ENCODE results near the gene RCAN1.

RCAN1 gene

DNA sequence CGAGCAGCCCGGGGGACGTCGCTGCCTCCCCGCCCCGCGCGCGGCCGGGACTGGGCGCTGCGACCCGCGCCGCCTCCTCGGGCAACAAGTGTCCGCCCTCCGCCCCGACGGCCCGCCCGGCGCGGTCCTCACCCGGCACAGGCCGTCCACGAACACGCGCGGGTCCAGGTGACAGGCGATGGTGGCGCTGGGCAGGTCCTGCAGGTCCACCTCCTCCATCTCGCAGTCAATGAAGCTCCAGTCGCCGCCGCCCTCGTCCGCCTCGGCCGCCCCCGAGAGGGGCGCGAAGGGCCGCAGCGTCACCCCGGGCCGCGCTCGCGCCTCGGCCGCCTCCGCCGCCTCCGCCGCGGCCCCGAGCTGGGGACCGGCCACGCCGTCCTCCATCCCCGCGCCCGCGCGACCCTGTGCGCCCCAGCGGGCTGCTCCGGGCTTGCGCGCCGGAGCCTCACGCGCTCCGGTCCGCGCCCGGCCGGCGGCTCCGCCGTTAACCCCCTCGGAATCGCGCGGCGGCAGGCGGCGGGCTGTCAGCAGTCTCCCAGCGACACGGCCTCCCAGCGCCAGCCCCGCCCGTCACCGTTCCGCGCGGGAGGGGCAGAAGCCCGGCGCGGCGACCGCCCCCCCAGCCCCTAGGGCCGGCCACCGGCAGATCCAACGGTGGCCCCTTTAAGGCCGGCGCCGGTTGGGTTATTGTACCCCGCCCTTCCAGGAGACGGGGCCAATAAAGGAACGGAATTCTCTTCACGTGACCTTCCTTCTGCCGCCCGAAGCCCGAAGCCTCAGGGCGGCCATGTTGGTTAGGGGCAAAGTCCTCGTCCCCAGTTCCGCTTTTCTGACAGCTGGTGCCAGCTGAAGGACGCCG, at the start of gene RCAN1:
TSS of gene RCAN1 (minus strand) at position 486 of the 859 bp plus-strand sequence. CDS start at position 384, 102 bp downstream.
- DNase-seq: peak; percentile 91 to 92

DNA sequence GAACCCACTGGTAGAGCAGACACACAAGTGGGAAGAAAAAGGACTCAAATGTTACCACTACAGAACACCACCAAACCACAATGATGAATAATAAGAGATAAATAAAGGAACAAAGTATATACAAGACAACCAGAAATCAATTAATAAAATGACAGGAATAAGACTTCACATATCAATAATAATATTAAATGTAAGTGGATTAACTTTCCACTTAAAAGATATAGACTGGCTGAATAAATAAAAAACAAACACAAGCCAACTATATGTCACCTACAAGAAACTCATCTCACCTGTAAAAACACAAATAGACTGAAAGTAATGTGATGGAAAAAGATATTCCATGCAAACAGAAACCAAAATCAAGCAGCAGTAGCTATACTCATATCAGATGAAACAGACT, 46.9 kb upstream of the RCAN1 start:
- DNase-seq: no peak

DNA sequence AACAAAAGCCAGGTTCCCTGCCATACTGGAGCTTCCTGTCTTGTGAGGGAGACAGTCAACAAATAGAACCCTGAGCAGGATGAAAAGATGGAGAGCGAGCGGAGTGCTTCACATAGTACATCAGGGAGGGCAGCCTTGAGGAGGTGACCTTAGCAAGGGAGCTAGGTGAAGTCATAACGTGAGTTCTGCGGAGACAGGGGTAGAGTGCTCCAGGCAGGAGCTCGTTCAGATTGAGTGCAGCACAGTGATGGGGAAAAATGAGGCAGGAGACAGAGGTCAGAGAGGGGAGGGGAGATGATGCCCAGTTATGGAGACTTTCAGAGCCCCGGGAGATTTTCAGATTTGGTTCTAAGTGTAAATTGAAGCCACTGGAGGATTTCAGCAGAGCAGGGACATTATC, 38.6 kb upstream of the RCAN1 start:
- no peak for DNase-seq

DNA sequence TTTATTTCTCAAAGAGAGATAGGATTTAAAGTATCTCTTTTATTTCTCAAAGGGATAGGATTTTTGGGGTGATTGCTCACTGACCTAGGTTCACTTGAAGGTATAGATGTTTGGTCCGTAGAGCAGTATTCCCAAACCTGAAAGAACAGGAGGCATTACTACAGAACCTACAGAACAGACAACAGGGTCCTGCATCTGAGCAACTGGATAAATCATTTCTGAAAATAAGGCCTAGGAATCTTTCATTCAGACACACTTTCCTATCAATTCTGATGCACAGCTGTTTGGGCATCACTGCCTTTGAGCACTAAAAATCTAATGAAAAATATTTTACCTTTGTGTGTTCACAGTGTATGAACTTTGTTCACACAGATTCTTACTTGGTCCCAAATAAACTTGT, 36.7 kb upstream of the RCAN1 start:
- no peak for DNase-seq

DNA sequence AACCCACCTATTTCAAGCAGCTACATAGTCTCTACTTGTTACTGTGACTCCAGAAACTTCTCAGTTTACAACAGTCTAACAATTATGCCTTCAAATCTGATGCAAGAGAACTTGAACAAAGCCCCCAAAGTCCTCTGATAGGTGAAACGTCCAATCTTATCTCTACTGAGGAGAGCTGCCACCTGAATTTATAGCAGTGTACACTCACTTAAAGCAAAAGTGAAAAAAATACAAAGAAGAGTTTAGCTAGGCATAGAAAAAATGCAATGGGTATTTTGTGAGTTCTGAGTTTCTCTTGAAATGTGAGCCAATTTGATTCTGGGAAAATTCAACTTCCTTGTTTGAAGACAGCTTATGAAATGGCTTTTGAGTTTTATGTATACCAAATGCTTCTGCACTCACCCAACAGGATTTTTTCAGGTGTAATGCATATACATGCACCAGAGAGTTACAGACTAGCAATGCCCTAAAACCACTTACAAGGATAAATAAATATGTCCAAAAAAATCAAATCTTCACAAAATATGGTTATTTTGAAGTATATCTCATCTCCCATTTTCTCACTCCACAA, 36.0 kb upstream of the RCAN1 start:
- no peak for DNase-seq

DNA sequence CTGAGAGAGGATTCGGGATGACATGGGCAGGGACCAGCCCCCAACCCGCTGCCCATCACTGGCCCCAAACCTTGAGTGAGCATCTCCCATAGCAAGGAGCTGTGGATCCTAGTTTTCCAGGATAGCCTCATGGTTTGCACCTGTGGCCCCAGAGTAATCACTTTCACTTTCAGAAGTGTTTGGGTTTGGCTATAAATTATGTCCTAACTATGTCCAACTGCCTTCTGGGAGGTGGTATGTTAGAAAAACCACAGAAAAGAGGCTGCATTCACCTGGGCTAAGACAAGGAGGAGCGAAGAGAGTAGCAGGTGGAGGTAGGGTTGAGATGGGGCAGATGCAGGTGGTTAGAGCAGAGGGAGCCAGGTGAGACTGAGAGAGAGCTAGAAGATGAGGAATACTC, 34.5 kb upstream of the RCAN1 start:
- no peak for DNase-seq

DNA sequence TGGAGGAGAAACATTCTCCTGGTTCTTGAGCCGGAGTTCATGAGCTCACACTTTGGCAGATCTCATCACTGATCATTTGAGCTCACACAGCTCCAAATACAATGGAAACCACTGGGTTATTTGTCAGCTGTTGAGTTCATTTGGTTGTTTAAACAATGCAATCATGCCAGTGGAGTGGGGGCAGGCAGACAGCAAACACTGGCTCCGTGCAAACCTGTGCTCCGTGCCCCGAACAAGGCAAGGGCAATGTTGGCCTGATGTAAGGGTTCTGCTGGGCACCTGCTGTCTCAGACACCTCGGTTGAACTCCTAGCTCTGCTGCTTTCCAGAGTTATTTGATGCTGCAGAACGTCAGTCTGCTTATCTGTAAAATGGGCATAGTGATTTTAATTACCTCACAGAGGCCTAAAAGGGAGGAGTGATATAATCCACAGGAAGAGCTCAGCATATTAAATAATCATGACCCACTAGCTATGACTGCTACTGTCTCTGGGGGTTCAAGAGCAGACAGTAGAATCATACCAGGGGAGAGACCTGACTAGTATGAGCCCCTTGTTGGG, 33.9 kb upstream of the RCAN1 start:
- no peak for DNase-seq

DNA sequence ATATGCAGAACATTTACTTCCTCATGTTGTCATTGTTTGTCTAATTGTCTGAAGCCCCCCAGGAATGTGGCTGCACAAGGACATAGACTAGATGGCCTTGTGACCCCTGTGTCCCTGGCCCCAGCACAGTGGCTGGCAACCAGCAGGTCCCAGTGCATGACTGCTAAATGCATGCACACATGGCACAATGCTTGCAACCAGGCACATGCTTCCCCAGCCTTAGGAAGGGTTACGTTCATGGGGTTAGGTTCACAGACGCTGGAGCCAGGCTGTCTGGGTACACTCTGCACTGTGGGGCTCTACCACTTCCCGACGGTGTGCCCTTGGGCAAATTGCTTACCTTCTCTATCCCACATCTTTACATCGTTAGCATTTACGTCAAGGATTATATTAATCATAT, 32.6 kb upstream of the RCAN1 start:
- DNase-seq: no peak

DNA sequence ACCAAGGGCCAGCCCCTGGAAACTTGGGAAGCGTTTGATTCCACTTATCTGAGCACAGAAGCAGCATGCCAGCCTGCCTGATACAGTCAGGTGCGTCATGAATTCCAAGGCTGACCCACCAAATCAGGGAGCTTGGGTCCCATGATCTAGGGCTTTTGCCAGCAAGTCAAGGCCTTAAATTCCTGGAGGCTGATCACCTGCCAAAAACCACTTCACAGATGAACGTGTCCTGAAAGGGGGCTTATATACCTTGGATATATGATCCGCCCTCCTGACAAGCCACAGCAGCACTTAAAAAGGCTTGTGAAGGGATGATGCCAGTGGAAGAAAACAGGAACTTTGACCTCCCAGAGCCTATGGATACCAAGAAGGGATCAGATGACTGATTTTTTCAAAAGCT, 29.9 kb upstream of the RCAN1 start:
- DNase-seq: no peak

DNA sequence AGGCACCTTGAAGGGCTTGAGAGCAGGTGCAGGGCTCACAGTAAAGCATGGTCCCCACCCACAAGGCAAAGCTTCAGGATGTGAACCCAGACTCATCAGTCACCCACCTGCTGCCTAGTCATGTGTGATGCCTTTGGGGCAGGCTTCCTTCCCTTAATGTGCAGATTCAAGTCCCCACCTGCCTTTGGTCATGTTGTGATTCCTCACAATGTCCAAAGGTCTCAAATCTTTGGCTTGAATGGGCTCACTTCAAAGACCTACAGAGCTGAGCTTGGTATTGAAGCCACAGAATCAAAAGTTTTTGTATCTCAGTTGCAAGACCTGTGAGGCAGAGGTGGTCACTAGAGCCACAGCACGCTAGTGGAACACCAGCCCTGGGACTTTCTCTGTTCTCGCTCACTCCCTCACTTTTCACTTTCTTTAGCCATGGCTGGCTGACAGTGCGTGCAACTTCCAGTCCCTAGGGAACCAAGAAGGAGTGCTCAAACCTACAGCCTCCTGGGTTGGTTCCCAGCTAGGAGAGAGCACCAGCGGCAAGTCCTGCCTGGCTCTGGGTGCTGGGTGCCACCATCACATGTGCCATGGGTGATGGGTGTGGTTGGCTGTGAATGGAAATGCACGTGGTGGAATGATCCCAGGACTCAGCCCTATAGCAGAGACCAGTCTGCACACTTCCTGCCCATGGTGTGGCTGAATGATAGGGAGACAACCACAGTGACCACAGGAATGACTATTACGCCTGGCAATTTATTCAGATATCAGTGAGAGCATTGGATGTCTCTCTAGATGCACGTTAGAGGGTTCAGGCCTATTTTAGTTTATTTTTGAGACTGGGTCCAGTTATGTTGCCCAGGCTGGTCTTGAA, 27.5 kb upstream of the RCAN1 start:
- DNase-seq: no peak

DNA sequence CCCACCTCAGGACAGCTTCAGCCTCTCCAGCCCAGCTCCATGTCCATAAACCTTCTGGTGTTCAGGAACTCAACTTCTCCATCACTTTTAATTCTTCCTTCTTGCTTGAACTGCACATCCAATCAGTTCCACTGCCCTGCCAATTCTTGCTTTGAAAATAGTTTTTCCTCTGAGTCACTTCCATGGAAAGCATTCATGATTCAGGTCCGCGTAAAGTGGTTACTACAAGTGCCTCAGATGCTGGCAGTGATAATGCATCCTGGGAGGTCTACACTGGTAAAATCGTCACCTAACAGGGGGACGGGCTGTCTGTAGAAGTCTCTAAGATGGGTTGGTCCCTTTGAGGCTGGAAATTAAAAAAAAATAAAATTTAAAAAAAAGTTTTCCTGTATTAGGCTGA, 25.9 kb upstream of the RCAN1 start:
- no peak for DNase-seq

DNA sequence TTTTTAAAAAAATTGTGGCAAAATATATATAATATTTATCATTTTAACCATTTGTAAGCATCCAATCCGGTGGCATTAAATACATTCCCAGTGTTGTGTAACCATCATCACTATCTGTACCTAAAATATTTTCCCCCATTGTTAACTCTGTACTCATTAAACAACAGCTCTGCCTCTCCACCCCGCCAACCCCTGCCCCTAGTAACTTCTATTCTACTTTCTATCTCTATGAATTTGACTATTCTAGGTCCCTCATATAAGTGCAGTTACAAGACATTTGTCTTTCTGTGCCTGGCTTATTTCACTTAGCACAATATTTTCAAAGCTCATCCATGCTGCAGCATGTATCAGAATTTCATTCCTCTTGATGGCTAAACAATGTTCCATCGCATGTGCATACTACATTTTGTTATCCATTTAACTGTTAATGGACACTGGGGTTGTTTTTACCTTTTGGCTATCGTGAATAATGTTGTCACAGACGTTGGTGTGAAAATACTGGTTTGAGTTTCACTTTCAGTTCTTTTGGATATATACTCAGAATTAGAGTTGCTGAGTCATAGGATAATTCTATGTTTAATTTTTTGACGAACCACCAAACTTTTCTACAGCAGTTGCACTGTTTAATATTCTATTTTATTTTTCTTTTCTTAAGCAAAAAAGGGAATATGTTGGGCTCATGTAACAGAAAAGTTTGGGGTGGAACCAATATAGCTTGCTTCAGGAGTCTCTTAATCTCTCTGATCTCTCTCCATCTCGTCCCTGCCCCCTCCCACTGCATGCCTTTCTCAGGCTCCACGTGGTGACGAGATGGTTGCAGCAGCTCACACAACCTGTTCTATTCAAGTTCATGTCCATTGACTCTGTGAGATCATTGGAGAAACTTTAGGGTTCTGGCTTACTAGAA, 25.2 kb upstream of the RCAN1 start:
- DNase-seq: peak in 1 of 2 donors; percentile 27

DNA sequence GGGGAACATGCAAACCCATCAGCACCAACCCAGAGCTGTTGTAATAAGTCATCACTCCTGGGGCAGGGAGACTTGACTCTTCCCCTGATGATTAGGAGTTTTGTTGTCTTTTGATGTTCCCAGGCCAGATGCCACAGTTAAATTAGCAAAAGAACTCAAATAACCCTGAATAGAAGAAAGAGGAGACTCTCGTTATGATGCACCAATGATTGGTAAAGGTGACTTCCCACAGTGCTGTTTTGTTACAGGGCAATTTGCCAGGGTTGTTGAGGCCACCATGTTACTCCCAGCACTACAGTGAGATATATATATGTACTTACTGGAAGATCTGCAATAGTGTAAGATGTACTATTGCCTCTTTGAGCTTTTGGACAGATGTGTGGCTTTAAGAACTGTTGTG, 24.3 kb upstream of the RCAN1 start:
- no peak for DNase-seq

DNA sequence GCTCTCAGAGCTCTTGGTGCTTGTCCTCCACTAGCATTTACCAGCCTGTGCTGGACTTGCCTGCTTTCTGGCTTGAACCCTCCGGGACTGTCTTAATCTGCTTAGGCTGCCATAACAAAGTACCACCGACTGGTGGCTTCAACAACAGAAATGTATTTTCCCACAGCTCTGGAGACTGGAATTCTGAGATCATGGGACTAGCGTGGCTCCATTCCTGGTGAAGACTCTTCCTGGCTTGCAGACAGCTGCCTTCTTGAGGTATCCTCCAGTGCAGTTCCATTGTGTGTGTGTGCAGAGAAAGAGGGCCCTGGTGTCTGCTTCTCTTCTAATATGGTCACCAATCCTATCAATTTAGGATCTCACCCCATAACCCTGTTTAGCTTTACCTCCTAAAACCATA, 22.0 kb upstream of the RCAN1 start:
- no peak for DNase-seq

DNA sequence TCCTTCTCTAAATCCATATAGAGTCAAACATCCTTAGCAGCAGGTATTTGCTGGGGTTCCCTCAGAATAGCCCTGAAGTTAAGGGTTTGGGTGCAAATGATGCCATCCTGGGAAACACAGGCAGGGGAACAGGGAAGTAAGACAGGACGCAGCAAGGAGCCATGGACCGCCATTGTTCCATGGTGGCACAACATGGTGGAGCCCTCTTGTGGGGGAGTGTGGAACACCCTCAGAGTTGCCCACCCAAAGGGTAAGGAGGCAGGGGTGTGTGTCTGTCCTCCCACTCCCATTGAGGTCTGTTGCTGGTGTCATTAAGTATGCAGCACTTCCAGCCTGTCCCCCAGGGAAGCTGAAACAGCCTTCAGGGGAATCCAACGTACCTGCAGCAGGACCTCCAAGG, 20.4 kb upstream of the RCAN1 start:
- DNase-seq: no peak

DNA sequence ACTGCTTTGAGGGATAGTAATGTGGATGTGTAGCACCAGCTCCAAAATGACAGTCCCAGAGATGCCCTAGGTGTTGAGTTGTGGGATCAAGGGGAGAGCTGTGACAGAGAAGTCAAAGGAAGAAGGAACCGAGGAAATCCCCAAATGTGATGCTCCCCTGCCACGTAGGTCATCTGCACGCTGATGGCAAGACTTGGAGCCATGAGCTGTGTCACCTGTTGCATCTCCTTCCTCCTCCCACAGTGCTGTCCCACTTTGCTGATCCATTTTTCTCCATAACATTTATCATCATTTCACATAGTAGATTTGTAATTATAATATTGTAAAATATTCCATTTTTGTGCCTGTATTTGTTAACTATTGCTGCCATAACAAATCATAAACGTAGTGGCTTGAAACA, 17.6 kb upstream of the RCAN1 start:
- DNase-seq: no peak

DNA sequence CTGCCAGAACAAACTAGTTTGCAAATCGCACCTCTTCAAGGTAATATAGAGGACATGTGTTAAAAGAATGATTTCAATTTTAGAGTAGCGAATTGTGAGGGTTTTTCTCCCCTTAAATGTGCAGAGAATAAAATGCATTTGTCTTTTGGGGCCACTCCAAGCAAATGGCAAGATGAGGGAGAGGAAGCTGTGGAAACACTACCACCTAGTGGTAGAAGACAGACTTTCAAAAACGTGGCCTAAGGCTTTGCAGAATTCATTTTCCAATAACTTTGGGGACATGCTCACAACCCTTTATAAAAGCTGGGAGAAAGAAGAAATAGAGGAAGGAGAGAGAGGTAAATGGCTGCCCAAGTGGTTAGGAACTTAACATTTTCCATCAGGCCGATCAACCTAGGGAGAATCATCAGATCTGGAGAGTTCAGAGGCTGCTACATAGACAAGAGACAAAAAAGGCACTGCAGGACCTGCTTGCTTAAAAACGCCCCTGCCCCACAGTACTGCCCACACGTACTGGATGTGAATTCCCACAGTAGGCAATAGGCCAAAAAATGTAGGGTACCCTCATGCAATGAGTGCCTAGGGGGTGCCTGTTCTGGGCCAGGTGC, 15.7 kb upstream of the RCAN1 start:
- DNase-seq: peak in 1 of 2 donors; percentile 62

DNA sequence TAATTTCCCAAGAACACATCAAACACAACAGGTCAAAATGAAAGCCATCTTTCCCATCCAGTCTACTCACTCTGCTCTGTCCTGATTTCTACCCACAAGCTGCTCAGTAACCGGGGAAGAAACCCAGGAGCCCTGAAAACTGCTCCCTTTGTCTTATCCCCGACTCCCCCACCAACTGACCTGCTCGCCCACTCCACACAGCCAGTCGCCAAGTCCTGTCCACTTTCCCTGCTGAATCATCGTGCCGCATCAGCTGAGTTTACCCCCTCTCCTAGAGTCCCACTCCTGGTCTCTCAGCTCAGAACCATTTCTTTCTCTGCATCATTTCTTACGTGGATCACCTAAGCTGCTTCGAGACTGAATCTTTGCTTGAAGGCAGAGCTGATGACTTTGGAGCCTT, 11.2 kb upstream of the RCAN1 start:
- no peak for DNase-seq

DNA sequence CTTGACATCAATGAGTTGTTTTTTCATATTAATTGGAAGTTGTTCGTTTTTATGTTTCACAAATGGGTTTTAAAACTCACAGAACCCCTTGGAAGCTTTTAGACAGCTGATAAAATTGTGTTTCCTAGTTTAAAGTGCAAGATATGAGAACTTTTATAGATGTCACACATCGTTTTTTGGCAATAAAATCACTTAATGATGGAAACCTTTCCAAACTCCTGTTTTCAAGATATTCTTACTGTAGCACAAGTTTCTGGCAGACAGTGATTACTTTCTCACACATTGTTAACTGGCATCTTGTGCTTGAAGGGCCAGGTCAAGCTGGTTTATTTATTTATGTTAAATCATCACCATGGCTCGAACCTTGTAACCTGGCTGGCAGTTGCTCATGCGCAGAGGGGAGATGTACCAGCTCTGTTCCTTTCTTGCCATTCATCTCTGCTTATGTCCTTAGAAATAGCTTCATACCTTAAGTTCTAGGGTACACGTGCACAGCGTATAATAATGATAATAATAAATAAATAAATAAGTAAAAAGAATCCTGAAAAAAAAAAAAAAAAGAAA, 10.2 kb upstream of the RCAN1 start:
- DNase-seq: no peak

DNA sequence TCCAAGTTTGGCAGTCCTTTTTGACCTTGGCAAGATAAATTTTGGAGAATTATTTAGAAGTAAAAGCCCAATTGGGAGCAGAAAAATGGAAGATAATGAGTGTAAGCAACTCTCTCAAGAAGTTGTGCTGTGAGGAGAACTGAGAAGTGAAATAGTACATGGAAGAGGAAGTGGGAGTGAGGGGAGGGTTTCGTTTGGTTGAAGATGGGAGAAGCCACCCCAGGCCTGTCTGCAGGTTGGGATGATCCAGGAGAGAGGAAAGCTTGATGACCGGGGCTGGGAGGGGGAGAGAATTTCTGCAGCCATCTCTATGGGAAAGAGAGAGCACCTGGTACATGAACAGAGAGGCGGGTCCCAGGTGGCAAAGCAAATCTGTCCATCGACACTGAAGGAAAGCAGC, 8.6 kb upstream of the RCAN1 start:
- DNase-seq: no peak

Measured in CD4-positive, alpha-beta T cell treated with Interleukin-1 beta for 1 hour (primary cell).